SU-DHL-6 (cell line): ENCODE data around the gene LIN28B.

Source experiments
- CTCF ChIP-seq: fragments of 200-600 bp; sonication (generic); IDR thresholded peaks from one replicate; pipeline ENCODE4 v1.5.1; 2017; ENCODE audit warnings: antibody characterized with exemption, mild to moderate bottlenecking, low read length, moderate library complexity; ENCODE audit not compliant: insufficient read depth, poor library complexity, severe bottlenecking
- EZH2phosphoT487 ChIP-seq: fragments of 200-600 bp; sonication (generic), shearing (Covaris generic); conservative IDR thresholded peaks from 2 replicates; pipeline ENCODE4 v1.6.1; 2018; ENCODE audit warnings: mild to moderate bottlenecking, antibody characterized with exemption, low read length, moderate library complexity, mixed read lengths

GRCh38 chr6:105019285-105019684, 62.4 kb downstream of the LIN28B start:
- TF ChIP-seq CTCF = no peak
- no peak for TF ChIP-seq EZH2phosphoT487
